ENCODE results near the gene SMPDL3A.

Gene SMPDL3A

DNA sequence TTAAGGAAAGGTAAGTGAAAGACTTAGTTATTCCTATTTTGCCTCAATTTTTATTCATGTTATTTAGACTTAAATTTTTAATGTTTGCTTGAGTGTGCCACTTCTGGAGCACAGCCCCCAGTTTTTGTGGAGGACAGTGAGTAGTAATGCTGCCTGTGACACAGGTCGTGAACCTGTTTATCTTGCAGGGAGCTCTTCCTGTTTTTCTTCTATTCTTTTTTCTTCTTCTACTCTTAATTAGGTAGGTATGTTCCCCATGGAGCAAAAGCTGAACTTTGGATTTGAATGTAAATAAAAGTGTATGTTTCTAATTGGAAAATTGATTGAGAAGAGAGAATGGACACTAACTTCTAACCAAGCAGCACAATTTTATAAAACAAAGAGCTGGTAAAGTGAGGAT, 12.3 kb downstream of the SMPDL3A start:
- Mint-ChIP-seq H3K36me3 (no peaks in the 10 kb centered on the region), H3K9me3 (no peaks in the 10 kb centered on the region), H3K27me3 (no peaks in the 10 kb centered on the region), H3K4me3 (no peak overlapping the region), H3K4me1 (no peaks in the 10 kb centered on the region), H3K27ac (no peak overlapping the region)
- no peak for DNase-seq
- CTCF ChIA-PET, result interaction anchor here (1.7 kb wide), 1 partner anchor 12 kb away, joined by 8 read pairs; the partner anchor contains the start of gene SMPDL3A

GRCh38 chr6:122803171-122803661, 14.2 kb downstream of the SMPDL3A start:
- no peak for DNase-seq
- Mint-ChIP-seq H3K4me3 (no peak overlapping the region), H3K27me3 (no peaks in the 10 kb centered on the region), H3K9me3 (no peaks in the 10 kb centered on the region), H3K36me3 (no peaks in the 10 kb centered on the region), H3K4me1 (no peaks in the 10 kb centered on the region), H3K27ac (no peak overlapping the region)
- CTCF ChIA-PET, result interaction anchor here (1.2 kb wide), 1 partner anchor 14 kb away, joined by 3 read pairs; no protein-coding TSS in a partner anchor

GRCh38 chr6:122804962-122805485, 16.0 kb downstream of the SMPDL3A start:
- CTCF ChIA-PET, result no interaction called here
- no peaks in the 10 kb centered on the region for H3K9me3 Mint-ChIP-seq
- no peaks in the 10 kb centered on the region for H3K4me1 Mint-ChIP-seq
- H3K27me3 Mint-ChIP-seq, result no peaks in the 10 kb centered on the region
- H3K36me3 Mint-ChIP-seq, result no peaks in the 10 kb centered on the region
- no peak overlapping the region for H3K27ac Mint-ChIP-seq
- H3K4me3 Mint-ChIP-seq, result no peak overlapping the region
- no peak for DNase-seq

GRCh38 chr6:122806291-122806690, 17.2 kb downstream of the SMPDL3A start:
- H3K27ac Mint-ChIP-seq, result no peak overlapping the region
- CTCF ChIA-PET, result no interaction called here
- DNase-seq, result no peak
- no peaks in the 10 kb centered on the region for H3K27me3 Mint-ChIP-seq
- H3K4me1 Mint-ChIP-seq, result no peaks in the 10 kb centered on the region
- H3K9me3 Mint-ChIP-seq, result no peaks in the 10 kb centered on the region
- no peaks in the 10 kb centered on the region for H3K36me3 Mint-ChIP-seq
- H3K4me3 Mint-ChIP-seq, result no peak overlapping the region

DNA sequence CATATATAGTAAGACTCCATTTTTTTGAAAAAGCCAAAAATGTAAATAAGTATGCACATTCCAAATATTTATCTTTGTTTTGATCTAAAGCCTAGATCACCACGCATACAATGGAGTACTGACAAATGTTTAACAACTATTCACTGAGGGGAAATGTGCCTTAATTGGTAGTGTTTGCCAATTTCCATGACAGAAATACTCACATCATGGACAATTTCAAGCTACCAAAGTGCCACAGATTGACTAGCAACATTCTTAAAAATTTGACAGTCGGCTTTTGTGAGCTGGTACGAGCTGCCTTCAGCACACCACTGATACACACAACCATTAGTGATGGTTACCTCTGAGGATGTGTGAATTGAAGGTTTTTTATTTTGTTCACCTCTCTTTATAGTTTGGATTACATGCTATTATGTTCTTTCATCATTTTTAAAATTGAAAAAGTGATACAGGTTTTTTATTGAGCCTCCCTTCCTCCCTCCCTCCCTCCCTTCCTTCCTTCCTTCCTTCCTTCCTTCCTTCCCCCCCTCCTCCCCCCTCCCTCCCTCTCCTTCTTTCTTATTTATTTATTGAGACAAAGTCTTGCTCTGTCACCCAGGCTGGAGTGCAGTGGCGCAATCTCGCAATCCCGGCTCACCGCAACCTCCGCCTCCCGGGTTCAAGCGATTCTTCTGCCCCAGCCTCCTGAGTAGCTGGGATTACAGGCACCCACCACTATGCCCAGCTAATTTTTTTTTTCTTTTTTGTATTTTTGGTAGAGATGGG, 19.2 kb downstream of the SMPDL3A start:
- Mint-ChIP-seq H3K9me3 (no peaks in the 10 kb centered on the region), H3K36me3 (no peaks in the 10 kb centered on the region), H3K27me3 (no peaks in the 10 kb centered on the region), H3K4me1 (no peaks in the 10 kb centered on the region), H3K27ac (no peak overlapping the region), H3K4me3 (no peak overlapping the region)
- CTCF ChIA-PET, result interaction anchor here (0.6 to 1.2 kb wide), 2 partner anchors 15 to 461 kb away, joined by 3 read pairs; no protein-coding TSS in a partner anchor
- DNase-seq, result no peak

- no peaks in the 10 kb centered on the region for H3K27me3 Mint-ChIP-seq
- CTCF ChIA-PET, result interaction anchor here (0.6 kb wide), 1 partner anchor 460 kb away, joined by 3 read pairs; no protein-coding TSS in a partner anchor
Measured at GRCh38 chr6:122809001-122809400, 19.9 kb downstream of the SMPDL3A start.

GRCh38 chr6:122809691-122810090, 20.6 kb downstream of the SMPDL3A start:
- H3K27ac Mint-ChIP-seq, result no peak overlapping the region
- no peak for DNase-seq
- no peaks in the 10 kb centered on the region for H3K27me3 Mint-ChIP-seq
- CTCF ChIA-PET, result no interaction called here
- H3K36me3 Mint-ChIP-seq, result no peaks in the 10 kb centered on the region
- no peak overlapping the region for H3K4me3 Mint-ChIP-seq
- no peaks in the 10 kb centered on the region for H3K9me3 Mint-ChIP-seq
- no peaks in the 10 kb centered on the region for H3K4me1 Mint-ChIP-seq

More at GRCh38 chr6:122809001-122809400, 19.9 kb downstream of the SMPDL3A start:
- Mint-ChIP-seq H3K9me3 (no peaks in the 10 kb centered on the region), H3K27ac (no peak overlapping the region), H3K36me3 (no peaks in the 10 kb centered on the region), H3K4me1 (no peaks in the 10 kb centered on the region), H3K4me3 (no peak overlapping the region)
- DNase-seq, result no peak

DNA sequence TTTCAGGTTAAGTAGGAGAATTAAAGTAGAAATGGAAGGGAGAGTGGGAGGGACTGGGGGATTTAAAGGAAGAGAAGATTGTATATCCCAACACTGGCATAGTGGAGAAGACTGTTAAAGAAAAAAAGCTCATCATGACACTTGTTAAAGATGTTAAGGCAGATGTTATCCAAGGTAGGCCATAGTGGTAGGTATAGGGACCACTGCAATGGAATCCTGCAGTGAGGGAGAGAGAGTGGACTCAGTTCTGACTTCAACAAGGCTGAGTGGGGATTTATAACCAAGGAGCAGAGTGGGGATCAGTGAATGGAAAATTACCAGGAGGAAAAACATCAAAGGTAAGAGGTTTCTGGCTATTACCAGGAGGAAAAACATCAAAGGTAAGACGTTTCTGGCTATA, 21.1 kb downstream of the SMPDL3A start:
- no peak for DNase-seq
- H3K4me1 Mint-ChIP-seq, result no peaks in the 10 kb centered on the region
- no peak overlapping the region for H3K4me3 Mint-ChIP-seq
- H3K27ac Mint-ChIP-seq, result no peak overlapping the region
- no peaks in the 10 kb centered on the region for H3K9me3 Mint-ChIP-seq
- CTCF ChIA-PET, result no interaction called here
- H3K36me3 Mint-ChIP-seq, result no peaks in the 10 kb centered on the region
- H3K27me3 Mint-ChIP-seq, result no peaks in the 10 kb centered on the region

DNA sequence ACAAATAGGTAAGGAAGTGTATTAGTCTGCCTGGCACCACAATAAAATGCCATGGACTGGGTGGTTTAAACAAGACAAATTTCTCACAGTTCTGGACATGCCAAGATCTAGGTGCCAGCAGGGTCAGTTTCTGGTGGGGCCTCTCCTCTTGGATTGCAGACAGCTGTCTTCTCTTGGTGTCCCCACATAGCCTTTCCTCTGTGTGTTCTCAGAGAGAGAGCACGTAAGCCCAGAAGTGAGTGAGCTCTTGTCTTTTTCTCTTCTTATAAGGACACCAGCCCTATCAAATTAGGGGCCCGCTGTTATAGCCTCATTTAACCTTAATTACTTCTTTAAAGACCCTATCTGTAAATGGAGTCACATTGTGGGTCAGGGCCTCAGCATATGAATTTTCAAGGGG, 28.3 kb downstream of the SMPDL3A start:
- Mint-ChIP-seq H3K27me3 (no peaks in the 10 kb centered on the region), H3K9me3 (no peaks in the 10 kb centered on the region), H3K4me3 (no peak overlapping the region), H3K27ac (no peak overlapping the region), H3K4me1 (no peaks in the 10 kb centered on the region), H3K36me3 (no peaks in the 10 kb centered on the region)
- CTCF ChIA-PET, result interaction anchor here (1.2 kb wide), 1 partner anchor 75 kb away, joined by 3 read pairs; no protein-coding TSS in a partner anchor
- no peak for DNase-seq

DNA sequence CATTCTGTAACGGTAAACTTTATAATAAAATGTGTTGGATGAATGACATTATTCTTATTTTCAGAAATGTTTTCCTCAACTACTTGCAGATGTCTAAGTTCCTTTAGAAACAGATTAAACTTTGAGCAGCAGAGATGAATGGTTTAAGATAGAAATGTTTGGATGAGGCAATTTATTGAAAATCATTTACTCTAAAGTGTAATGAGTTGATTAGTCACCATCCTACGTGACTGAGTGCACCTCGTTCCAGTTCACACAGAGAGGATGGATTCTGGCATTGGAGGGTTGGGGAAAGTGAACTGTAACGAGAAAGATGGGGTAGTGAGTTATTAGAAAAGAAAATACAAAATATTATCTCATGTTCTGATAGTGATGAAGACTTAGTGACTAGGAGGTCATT, 28.7 kb downstream of the SMPDL3A start:
- H3K4me3 Mint-ChIP-seq, result no peak overlapping the region
- H3K27me3 Mint-ChIP-seq, result no peaks in the 10 kb centered on the region
- H3K4me1 Mint-ChIP-seq, result no peaks in the 10 kb centered on the region
- no peak overlapping the region for H3K27ac Mint-ChIP-seq
- H3K36me3 Mint-ChIP-seq, result no peaks in the 10 kb centered on the region
- no peaks in the 10 kb centered on the region for H3K9me3 Mint-ChIP-seq
- DNase-seq, result no peak
- CTCF ChIA-PET, result interaction anchor here (1.2 kb wide), 1 partner anchor 75 kb away, joined by 3 read pairs; no protein-coding TSS in a partner anchor

GRCh38 chr6:122818866-122819265, 29.8 kb downstream of the SMPDL3A start:
- CTCF ChIA-PET, result no interaction called here
- DNase-seq, result no peak
- H3K27ac Mint-ChIP-seq, result no peak overlapping the region
- no peaks in the 10 kb centered on the region for H3K27me3 Mint-ChIP-seq
- H3K4me3 Mint-ChIP-seq, result no peak overlapping the region
- no peaks in the 10 kb centered on the region for H3K4me1 Mint-ChIP-seq
- H3K36me3 Mint-ChIP-seq, result no peaks in the 10 kb centered on the region
- H3K9me3 Mint-ChIP-seq, result no peaks in the 10 kb centered on the region

DNA sequence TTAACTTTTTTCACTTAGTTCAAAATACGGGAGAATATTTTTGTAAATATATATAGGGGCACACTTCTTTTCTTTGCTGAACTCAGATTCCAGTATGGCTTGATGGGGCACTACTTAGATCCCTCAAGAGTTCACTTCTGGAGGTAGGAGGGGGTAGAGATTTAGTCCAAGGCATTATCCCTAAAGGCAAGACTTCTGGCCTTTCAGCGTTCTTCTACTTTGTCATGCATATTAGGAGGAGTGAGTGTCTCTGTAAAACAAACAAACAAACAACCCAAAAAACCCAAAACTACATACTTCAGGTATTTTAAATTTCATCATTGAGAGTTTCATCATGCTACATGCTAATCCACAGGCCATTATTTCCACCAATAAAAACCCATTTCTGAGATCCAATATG, 32.0 kb downstream of the SMPDL3A start:
- Mint-ChIP-seq H3K4me3 (no peak overlapping the region), H3K9me3 (no peaks in the 10 kb centered on the region), H3K27ac (no peak overlapping the region), H3K36me3 (no peaks in the 10 kb centered on the region), H3K4me1 (no peaks in the 10 kb centered on the region), H3K27me3 (no peaks in the 10 kb centered on the region)
- DNase-seq, result no peak
- CTCF ChIA-PET, result no interaction called here

GRCh38 chr6:122825163-122825562, 36.1 kb downstream of the SMPDL3A start:
- H3K36me3 Mint-ChIP-seq, result no peaks in the 10 kb centered on the region
- DNase-seq, result no peak
- H3K4me1 Mint-ChIP-seq, result no peaks in the 10 kb centered on the region
- H3K27me3 Mint-ChIP-seq, result peaks cover 4% of the 10 kb centered on the region
- CTCF ChIA-PET, result no interaction called here
- no peak overlapping the region for H3K4me3 Mint-ChIP-seq
- no peaks in the 10 kb centered on the region for H3K9me3 Mint-ChIP-seq
- H3K27ac Mint-ChIP-seq, result no peak overlapping the region

GRCh38 chr6:122829456-122829855, 40.4 kb downstream of the SMPDL3A start:
- H3K4me3 Mint-ChIP-seq, result no peak overlapping the region

DNA sequence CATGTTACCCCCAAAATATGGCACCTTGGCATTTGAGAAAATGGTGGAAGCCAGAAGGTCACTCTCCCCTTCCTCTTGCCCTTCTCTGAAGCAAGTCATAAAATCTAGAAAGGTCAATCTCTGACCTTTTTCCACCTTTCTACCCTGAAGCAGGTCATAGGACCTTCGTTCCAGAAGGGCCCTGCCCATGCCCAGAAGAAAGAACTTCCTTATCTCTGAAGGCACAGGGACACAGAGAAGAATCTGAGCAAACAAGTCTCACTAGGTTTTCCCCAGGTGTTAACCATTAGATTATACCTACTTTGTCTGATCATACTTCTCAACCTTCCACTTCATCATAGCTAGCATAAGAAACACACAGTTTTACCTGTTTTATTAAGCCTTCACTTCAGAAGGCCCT, 42.5 kb downstream of the SMPDL3A start:
- no peaks in the 10 kb centered on the region for H3K9me3 Mint-ChIP-seq
- no peaks in the 10 kb centered on the region for H3K36me3 Mint-ChIP-seq
- no peak overlapping the region for H3K27ac Mint-ChIP-seq
- no peaks in the 10 kb centered on the region for H3K4me1 Mint-ChIP-seq
- DNase-seq, result no peak
- CTCF ChIA-PET, result no interaction called here
- H3K27me3 Mint-ChIP-seq, result peaks cover 11% of the 10 kb centered on the region
- no peak overlapping the region for H3K4me3 Mint-ChIP-seq

More at GRCh38 chr6:122829456-122829855, 40.4 kb downstream of the SMPDL3A start:
- Mint-ChIP-seq H3K36me3 (no peaks in the 10 kb centered on the region), H3K27ac (no peak overlapping the region), H3K9me3 (no peaks in the 10 kb centered on the region), H3K4me1 (no peaks in the 10 kb centered on the region), H3K27me3 (peaks cover 11% of the 10 kb centered on the region)
- CTCF ChIA-PET, result no interaction called here
- no peak for DNase-seq

All from activated naive CD4-positive, alpha-beta T cell treated with anti-CD3 and anti-CD28 coated beads, Interleukin-2, amount 10 ng/mL, durations not matched to agents 7 days and 5 days (primary cell).